ENCODE measurements around the gene PCBP2. TPM values are rescaled to one million over a fixed set of nuclear protein-coding genes. Genes with fewer than 3 reads are reported as not detected.
"Not testable (repeated sequence)": the region's sequence is repeated elsewhere in the genome, so short reads cannot be mapped to it uniquely, and the experiment has no call there.

The PCBP2 gene
- total RNA-seq, 8 experiments from 2014 or later, result 188 to 782 (median 284) TPM

GRCh38 chr12:53465679-53466078 is 13.8 kb downstream of the PCBP2 start:
- peak in 1 of 8 experiments; percentile 13 for ATAC-seq (replicated peaks in 6 of 8)
- H3K4me1 ChIP-seq (replicated peaks in 1 of 2), result peaks cover 0 to 3% of the 10 kb centered on the region in 2 donors
- no peak overlapping the region for H3K27ac ChIP-seq
- in situ Hi-C loops (cut with MboI; ENCODE audit: low pct_unique_long_range_greater_than_20kb in 2 of 9, low sequenced_read_pairs in 9 of 9, unreplicated experiment in 9 of 9), result no loop called here
- 0 to 100% (median 70%) methylated on average over 1 to 2 of the region's 2 CpGs; no CpG with 5 or more reads in 3 of the 10 experiments for WGBS, 10 experiments
- H3K4me3 ChIP-seq, result no peak overlapping the region

- no peak overlapping the region for H3K27ac ChIP-seq
Measured at GRCh38 chr12:53466640-53467039, 14.7 kb downstream of the PCBP2 start.

GRCh38 chr12:53467082-53467481 is 15.2 kb downstream of the PCBP2 start:
- Histone ChIP-seq H3K4me1 (replicated peaks in 1 of 2) (peaks cover 0 to 3% of the 10 kb centered on the region in 2 donors), H3K4me3 (no peak overlapping the region), H3K27ac (no peak overlapping the region)
- 33 to 100% (median 88%) methylated on average over 2 to 5 of the region's 5 CpGs; no CpG with 5 or more reads in 2 of the 10 experiments for WGBS, 10 experiments
- ATAC-seq (replicated peaks in 6 of 8), result no peak
- in situ Hi-C loops (cut with MboI; ENCODE audit: low pct_unique_long_range_greater_than_20kb in 2 of 9, low sequenced_read_pairs in 9 of 9, unreplicated experiment in 9 of 9), result no loop called here

More at GRCh38 chr12:53466640-53467039, 14.7 kb downstream of the PCBP2 start:
- WGBS, 10 experiments, result 66 to 100% (median 95%) methylated on average over 1 to 4 of the region's 4 CpGs; no CpG with 5 or more reads in 1 of the 10 experiments
- peak in 2 of 8 experiments; percentile 32 to 56 for ATAC-seq (replicated peaks in 6 of 8)
- in situ Hi-C loops (cut with MboI; ENCODE audit: low pct_unique_long_range_greater_than_20kb in 2 of 9, low sequenced_read_pairs in 9 of 9, unreplicated experiment in 9 of 9), result no loop called here
- Histone ChIP-seq H3K4me1 (replicated peaks in 1 of 2) (peaks cover 0 to 3% of the 10 kb centered on the region in 2 donors), H3K4me3 (no peak overlapping the region)

GRCh38 chr12:53467880-53468279 is 16.0 kb downstream of the PCBP2 start:
- 87 to 100% (median 100%) methylated on average over 1 to 2 of the region's 2 CpGs; no CpG with 5 or more reads in 3 of the 10 experiments for WGBS, 10 experiments
- ATAC-seq (replicated peaks in 6 of 8), result no peak
- H3K27ac ChIP-seq, result no peak overlapping the region
- peaks cover 0 to 3% of the 10 kb centered on the region in 2 donors for H3K4me1 ChIP-seq (replicated peaks in 1 of 2)
- in situ Hi-C loops (cut with MboI; ENCODE audit: low pct_unique_long_range_greater_than_20kb in 2 of 9, low sequenced_read_pairs in 9 of 9, unreplicated experiment in 9 of 9), result no loop called here
- no peak overlapping the region for H3K4me3 ChIP-seq

- no peak for ATAC-seq (replicated peaks in 6 of 8)
- Histone ChIP-seq H3K4me3 (no peak overlapping the region), H3K4me1 (replicated peaks in 1 of 2) (no peaks in the 10 kb centered on the region), H3K27ac (no peak overlapping the region)
- WGBS, 10 experiments, result 86 to 100% (median 100%) methylated on average over 1 of the region's 1 CpG; no CpG with 5 or more reads in 6 of the 10 experiments
- in situ Hi-C loops (cut with MboI; ENCODE audit: low pct_unique_long_range_greater_than_20kb in 2 of 9, low sequenced_read_pairs in 9 of 9, unreplicated experiment in 9 of 9), result no loop called here
Measured at GRCh38 chr12:53468282-53468681, 16.4 kb downstream of the PCBP2 start.

GRCh38 chr12:53472056-53472582 is 20.2 kb downstream of the PCBP2 start:
- Histone ChIP-seq H3K4me1 (replicated peaks in 1 of 2) (no peaks in the 10 kb centered on the region), H3K4me3 (no peak overlapping the region), H3K27ac (no peak overlapping the region)
- in situ Hi-C loops (cut with MboI; ENCODE audit: low pct_unique_long_range_greater_than_20kb in 2 of 9, low sequenced_read_pairs in 9 of 9, unreplicated experiment in 9 of 9), result no loop called here
- peak in 3 of 8 experiments; percentile 52 to 74 (median 55) for ATAC-seq (replicated peaks in 6 of 8)
- 33 to 100% (median 88%) methylated on average over 1 of the region's 1 CpG; no CpG with 5 or more reads in 3 of the 10 experiments for WGBS, 10 experiments

GRCh38 chr12:53474077-53474476 is 22.2 kb downstream of the PCBP2 start:
- Histone ChIP-seq H3K4me3 (no peak overlapping the region), H3K4me1 (replicated peaks in 1 of 2) (peaks cover 0 to 3% of the 10 kb centered on the region in 2 donors), H3K27ac (no peak overlapping the region)
- in situ Hi-C loops (cut with MboI; ENCODE audit: low pct_unique_long_range_greater_than_20kb in 2 of 9, low sequenced_read_pairs in 9 of 9, unreplicated experiment in 9 of 9), result no loop called here
- 33 to 100% (median 86%) methylated on average over 1 to 2 of the region's 2 CpGs; no CpG with 5 or more reads in 2 of the 10 experiments for WGBS, 10 experiments
- ATAC-seq (replicated peaks in 6 of 8), result no peak

GRCh38 chr12:53474819-53475218 is 22.9 kb downstream of the PCBP2 start:
- Histone ChIP-seq H3K27ac (no peak overlapping the region), H3K4me3 (no peak overlapping the region), H3K4me1 (replicated peaks in 1 of 2) (peaks cover 0 to 3% of the 10 kb centered on the region in 2 donors)
- 43 to 100% (median 93%) methylated on average over 1 to 8 of the region's 13 CpGs; no CpG with 5 or more reads in 3 of the 10 experiments for WGBS, 10 experiments
- in situ Hi-C loops (cut with MboI; ENCODE audit: low pct_unique_long_range_greater_than_20kb in 2 of 9, low sequenced_read_pairs in 9 of 9, unreplicated experiment in 9 of 9), result no loop called here
- ATAC-seq (replicated peaks in 6 of 8), result no peak

- peak in 1 of 8 experiments; percentile 17 for ATAC-seq (replicated peaks in 6 of 8)
- WGBS, 10 experiments, result 53 to 100% (median 72%) methylated on average over 1 to 2 of the region's 2 CpGs; no CpG with 5 or more reads in 6 of the 10 experiments
- Histone ChIP-seq H3K4me1 (replicated peaks in 1 of 2) (peaks cover 0 to 3% of the 10 kb centered on the region in 2 donors), H3K4me3 (no peak overlapping the region), H3K27ac (no peak overlapping the region)
- in situ Hi-C loops (cut with MboI; ENCODE audit: low pct_unique_long_range_greater_than_20kb in 2 of 9, low sequenced_read_pairs in 9 of 9, unreplicated experiment in 9 of 9), result no loop called here
Measured at GRCh38 chr12:53476769-53477209, 24.9 kb downstream of the PCBP2 start.

- H3K4me1 ChIP-seq (replicated peaks in 1 of 2), result peaks cover 0 to 3% of the 10 kb centered on the region in 2 donors
Measured at GRCh38 chr12:53478865-53479264, 27.0 kb downstream of the PCBP2 start.

GRCh38 chr12:53479331-53479730 is 27.4 kb downstream of the PCBP2 start:
- no peak overlapping the region for H3K4me3 ChIP-seq
- H3K4me1 ChIP-seq (replicated peaks in 1 of 2), result peaks cover 0 to 3% of the 10 kb centered on the region in 2 donors
- in situ Hi-C loops (cut with MboI; ENCODE audit: low pct_unique_long_range_greater_than_20kb in 2 of 9, low sequenced_read_pairs in 9 of 9, unreplicated experiment in 9 of 9), result no loop called here
- WGBS, 10 experiments, result 23 to 92% (median 81%) methylated on average over 2 to 5 of the region's 5 CpGs
- no peak overlapping the region for H3K27ac ChIP-seq
- peak in 1 of 8 experiments; percentile 63 for ATAC-seq (replicated peaks in 6 of 8)

More at GRCh38 chr12:53478865-53479264, 27.0 kb downstream of the PCBP2 start:
- Histone ChIP-seq H3K27ac (no peak overlapping the region), H3K4me3 (no peak overlapping the region)
- ATAC-seq (replicated peaks in 6 of 8), result peak in 2 of 8 experiments; percentile 3 to 14
- 0 to 100% (median 100%) methylated on average over 1 of the region's 1 CpG; no CpG with 5 or more reads in 1 of the 10 experiments for WGBS, 10 experiments
- in situ Hi-C loops (cut with MboI; ENCODE audit: low pct_unique_long_range_greater_than_20kb in 2 of 9, low sequenced_read_pairs in 9 of 9, unreplicated experiment in 9 of 9), result no loop called here

GRCh38 chr12:53480491-53481442 is 28.9 kb downstream of the PCBP2 start:
- 55 to 100% (median 82%) methylated on average over 1 to 8 of the region's 12 CpGs; no CpG with 5 or more reads in 2 of the 10 experiments for WGBS, 10 experiments
- Histone ChIP-seq H3K4me3 (no peak overlapping the region), H3K27ac (peak overlapping the region in 1 of 2 donors; percentile 34), H3K4me1 (replicated peaks in 1 of 2) (peaks cover 0 to 3% of the 10 kb centered on the region in 2 donors)
- ATAC-seq (replicated peaks in 6 of 8), result peak in 1 of 8 experiments; percentile 4
- in situ Hi-C loops (cut with MboI; ENCODE audit: low pct_unique_long_range_greater_than_20kb in 2 of 9, low sequenced_read_pairs in 9 of 9, unreplicated experiment in 9 of 9), result no loop called here

GRCh38 chr12:53481458-53481857 is 29.6 kb downstream of the PCBP2 start:
- H3K27ac ChIP-seq, result not testable (repeated sequence)
- ATAC-seq (replicated peaks in 6 of 8), result peak in 2 of 8 experiments; percentile 32 to 34

More at GRCh38 chr12:53481458-53481857, 29.6 kb downstream of the PCBP2 start:
- whole genome bisulfite sequencing, 10 experiments, result 0 to 100% (median 87%) methylated on average over 2 to 4 of the region's 6 CpGs; no CpG with 5 or more reads in 3 of the 10 experiments
- H3K4me3 ChIP-seq; H3K4me1 ChIP-seq (replicated peaks in 1 of 2); in situ Hi-C loops (cut with MboI; ENCODE audit: low pct_unique_long_range_greater_than_20kb in 2 of 9, low sequenced_read_pairs in 9 of 9, unreplicated experiment in 9 of 9): not testable (repeated sequence)
